ENCODE results near the gene C12orf43.

GRCh38 chr12:120993496-120993895 lies 22.8 kb downstream of the C12orf43 start:
- TF ChIP-seq, protein P1, sequence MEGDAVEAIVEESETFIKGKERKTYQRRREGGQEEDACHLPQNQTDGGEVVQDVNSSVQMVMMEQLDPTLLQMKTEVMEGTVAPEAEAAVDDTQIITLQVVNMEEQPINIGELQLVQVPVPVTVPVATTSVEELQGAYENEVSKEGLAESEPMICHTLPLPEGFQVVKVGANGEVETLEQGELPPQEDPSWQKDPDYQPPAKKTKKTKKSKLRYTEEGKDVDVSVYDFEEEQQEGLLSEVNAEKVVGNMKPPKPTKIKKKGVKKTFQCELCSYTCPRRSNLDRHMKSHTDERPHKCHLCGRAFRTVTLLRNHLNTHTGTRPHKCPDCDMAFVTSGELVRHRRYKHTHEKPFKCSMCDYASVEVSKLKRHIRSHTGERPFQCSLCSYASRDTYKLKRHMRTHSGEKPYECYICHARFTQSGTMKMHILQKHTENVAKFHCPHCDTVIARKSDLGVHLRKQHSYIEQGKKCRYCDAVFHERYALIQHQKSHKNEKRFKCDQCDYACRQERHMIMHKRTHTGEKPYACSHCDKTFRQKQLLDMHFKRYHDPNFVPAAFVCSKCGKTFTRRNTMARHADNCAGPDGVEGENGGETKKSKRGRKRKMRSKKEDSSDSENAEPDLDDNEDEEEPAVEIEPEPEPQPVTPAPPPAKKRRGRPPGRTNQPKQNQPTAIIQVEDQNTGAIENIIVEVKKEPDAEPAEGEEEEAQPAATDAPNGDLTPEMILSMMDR (conservative IDR thresholded peaks at IDR 0.05) = no peak
- TF ChIP-seq EZH2 (IDR thresholded peaks at IDR 0.05; ENCODE audit: low read depth) = no peak
